Measurements from ENCODE around the gene TSTD2.
"Not testable (repeated sequence)": the region's sequence is repeated elsewhere in the genome, so short reads cannot be mapped to it uniquely, and the experiment has no call there.

TSTD2 gene

GRCh38 chr9:97628668-97629067 is 4.5 kb downstream of the TSTD2 start:
- no peak for DNase-seq
- no peak for TF ChIP-seq CTCF (IDR thresholded peaks at IDR 0.05)

GRCh38 chr9:97627624-97628023 is 5.5 kb downstream of the TSTD2 start:
- Mint-ChIP-seq H3K36me3 (ENCODE audit: low read depth) (peaks cover 37% of the 10 kb centered on the region), H3K9me3 (peaks cover 11% of the 10 kb centered on the region), H3K27ac (no peak overlapping the region), H3K4me3 (no peak overlapping the region), H3K4me1 (peaks cover 29% of the 10 kb centered on the region), H3K27me3 (ENCODE audit: low read depth, poor library complexity) (peaks cover 4% of the 10 kb centered on the region)
- DNase-seq, result no peak
- TF ChIP-seq CTCF (IDR thresholded peaks at IDR 0.05), result no peak

More at GRCh38 chr9:97628668-97629067, 4.5 kb downstream of the TSTD2 start:
- peaks cover 4% of the 10 kb centered on the region for H3K9me3 Mint-ChIP-seq
- H3K27ac Mint-ChIP-seq, result no peak overlapping the region
- peaks cover 29% of the 10 kb centered on the region for H3K4me1 Mint-ChIP-seq
- H3K27me3 Mint-ChIP-seq (ENCODE audit: low read depth, poor library complexity), result no peaks in the 10 kb centered on the region
- no peak overlapping the region for H3K4me3 Mint-ChIP-seq
- H3K36me3 Mint-ChIP-seq (ENCODE audit: low read depth), result peaks cover 27% of the 10 kb centered on the region

- Mint-ChIP-seq H3K27me3 (ENCODE audit: low read depth, poor library complexity) (peaks cover 4% of the 10 kb centered on the region), H3K9me3 (peaks cover 29% of the 10 kb centered on the region), H3K4me1 (peaks cover 18% of the 10 kb centered on the region), H3K36me3 (ENCODE audit: low read depth) (peaks cover 57% of the 10 kb centered on the region), H3K27ac (no peak overlapping the region), H3K4me3 (no peak overlapping the region)
- DNase-seq, result no peak
- no peak for TF ChIP-seq CTCF (IDR thresholded peaks at IDR 0.05)
Observed at GRCh38 chr9:97625620-97626019, 7.5 kb downstream of the TSTD2 start.

GRCh38 chr9:97623946-97624345 is 9.2 kb downstream of the TSTD2 start:
- DNase-seq, result no peak
- Mint-ChIP-seq H3K4me1 (peaks cover 4% of the 10 kb centered on the region), H3K27me3 (ENCODE audit: low read depth, poor library complexity) (peaks cover 4% of the 10 kb centered on the region), H3K9me3 (peaks cover 35% of the 10 kb centered on the region), H3K27ac (no peak overlapping the region), H3K36me3 (ENCODE audit: low read depth) (peaks cover 74% of the 10 kb centered on the region), H3K4me3 (no peak overlapping the region)
- no peak for TF ChIP-seq CTCF (IDR thresholded peaks at IDR 0.05)

GRCh38 chr9:97622483-97622882 is 10.7 kb downstream of the TSTD2 start:
- DNase-seq; H3K27ac Mint-ChIP-seq; H3K4me3 Mint-ChIP-seq; H3K4me1 Mint-ChIP-seq; H3K27me3 Mint-ChIP-seq (ENCODE audit: low read depth, poor library complexity): not testable (repeated sequence)
- peaks cover 84% of the 10 kb centered on the region for H3K36me3 Mint-ChIP-seq (ENCODE audit: low read depth)
- H3K9me3 Mint-ChIP-seq, result peaks cover 35% of the 10 kb centered on the region

- not testable (repeated sequence) for H3K4me3 Mint-ChIP-seq; DNase-seq; H3K27ac Mint-ChIP-seq; H3K4me1 Mint-ChIP-seq; H3K27me3 Mint-ChIP-seq (ENCODE audit: low read depth, poor library complexity)
- peaks cover 84% of the 10 kb centered on the region for H3K36me3 Mint-ChIP-seq (ENCODE audit: low read depth)
- peaks cover 35% of the 10 kb centered on the region for H3K9me3 Mint-ChIP-seq
Observed at GRCh38 chr9:97620063-97620462, 13.1 kb downstream of the TSTD2 start.

- DNase-seq, result no peak
- H3K4me3 Mint-ChIP-seq, result no peak overlapping the region
- H3K27me3 Mint-ChIP-seq (ENCODE audit: low read depth, poor library complexity), result peaks cover under 1% of the 10 kb centered on the region
- H3K9me3 Mint-ChIP-seq, result peaks cover 26% of the 10 kb centered on the region
- no peak overlapping the region for H3K27ac Mint-ChIP-seq
- no peaks in the 10 kb centered on the region for H3K4me1 Mint-ChIP-seq
- no peak for TF ChIP-seq CTCF (IDR thresholded peaks at IDR 0.05)
- peaks cover 78% of the 10 kb centered on the region for H3K36me3 Mint-ChIP-seq (ENCODE audit: low read depth)
Observed at GRCh38 chr9:97617939-97618416, 15.2 kb downstream of the TSTD2 start.
